Thoracic aorta (tissue), 2 donors: ENCODE data around the gene WFDC11. TPM values are rescaled to one million over a fixed set of nuclear protein-coding genes. Genes with fewer than 3 reads are reported as not detected.
"Not testable (repeated sequence)": the region's sequence is repeated elsewhere in the genome, so short reads cannot be mapped to it uniquely, and the experiment has no call there.

Experiments
- ATAC-seq: fragments of 150-250 bp; one replicate; pipeline ENCODE4 v1.8.0; 2017; ENCODE audit warnings: low read depth; ENCODE audit not compliant: insufficient number of reproducible peaks, low FRiP score
- DNase-seq: peaks from one replicate; pipeline ENCODE4 v3.0.0-alpha.2; 2020; ENCODE audit warnings: low spot score
- H3K27ac ChIP-seq, 2 donors: fragments of 200-600 bp; sonication (generic); 1 replicate in 1 of 2; 2 replicates in 1 of 2; pipeline ENCODE4 v1.5.1; 2016; ENCODE audit warnings: mild to moderate bottlenecking in 2 of 2, moderate library complexity in 2 of 2
- H3K27me3 ChIP-seq: fragments of 200-600 bp; sonication (generic); replicated peaks from 2 replicates; pipeline ENCODE4 v1.6.0; 2016; ENCODE audit warnings: mild to moderate bottlenecking; ENCODE audit not compliant: insufficient read depth
- H3K36me3 ChIP-seq: fragments of 200-600 bp; sonication (generic); one replicate; pipeline ENCODE4 v1.5.1; 2016
- H3K4me1 ChIP-seq, 2 donors: fragments of 200-600 bp; sonication (generic); 1 replicate in 1 of 2; 2 replicates in 1 of 2; pipeline versions ENCODE4 v1.5.1 to v1.6.0; 2016; ENCODE audit warnings: low read depth in 2 of 2, mild to moderate bottlenecking in 1 of 2; ENCODE audit not compliant: control insufficient read depth in 1 of 2
- H3K4me3 ChIP-seq: fragments of 200-600 bp; sonication (generic); 2 replicates; pipeline ENCODE4 v1.5.1; 2016; ENCODE audit warnings: mild to moderate bottlenecking
- H3K9me3 ChIP-seq: fragments of 200-600 bp; sonication (generic); 2 replicates; pipeline ENCODE4 v1.5.1; 2016
- CTCF ChIP-seq: fragments of 200-600 bp; sonication (generic); IDR thresholded peaks from one replicate; pipeline ENCODE4 v1.5.1; 2019; ENCODE audit warnings: antibody characterized with exemption
- total RNA-seq, 2 donors: library from RNA; depleted of rRNA; stranded (reverse); fragments of >200 nt; gene quantifications; one replicate each; pipeline versions ENCODE4 v1.1.0 to v1.2.3, GENCODE V29; 2016

WFDC11 gene
- total RNA-seq, 2 donors from 2014 or later = not detected

GRCh38 chr20:45649312-45649863, 20.7 kb downstream of the WFDC11 start:
- Histone ChIP-seq H3K4me3 (no peak overlapping the region), H3K9me3 (no peaks in the 10 kb centered on the region), H3K27ac (no peak overlapping the region), H3K27me3 (no peaks in the 10 kb centered on the region), H3K4me1 (no peaks in the 10 kb centered on the region), H3K36me3 (no peaks in the 10 kb centered on the region)
- no peak for DNase-seq
- no peak for TF ChIP-seq CTCF
- ATAC-seq = no peak

- ATAC-seq = no peak
- H3K27me3 ChIP-seq = no peaks in the 10 kb centered on the region
These were observed 22.5 kb downstream of the WFDC11 start for GRCh38 chr20:45647441-45648050.

GRCh38 chr20:45646875-45647274, 23.2 kb downstream of the WFDC11 start:
- no peak for ATAC-seq
- Histone ChIP-seq H3K36me3 (no peaks in the 10 kb centered on the region), H3K4me3 (no peak overlapping the region), H3K9me3 (no peaks in the 10 kb centered on the region), H3K4me1 (no peaks in the 10 kb centered on the region), H3K27me3 (no peaks in the 10 kb centered on the region), H3K27ac (no peak overlapping the region)
- DNase-seq = no peak
- TF ChIP-seq CTCF = no peak

More at GRCh38 chr20:45647441-45648050, 22.5 kb downstream of the WFDC11 start:
- Histone ChIP-seq H3K27ac (no peak overlapping the region), H3K4me1 (no peaks in the 10 kb centered on the region), H3K9me3 (no peaks in the 10 kb centered on the region), H3K36me3 (no peaks in the 10 kb centered on the region), H3K4me3 (no peak overlapping the region)
- no peak for TF ChIP-seq CTCF
- DNase-seq = no peak

- H3K36me3 ChIP-seq, H3K27ac ChIP-seq, H3K4me1 ChIP-seq, DNase-seq, H3K9me3 ChIP-seq, H3K27me3 ChIP-seq, ATAC-seq, H3K4me3 ChIP-seq: not testable (repeated sequence)
These were observed 24.2 kb downstream of the WFDC11 start for GRCh38 chr20:45645869-45646268.

GRCh38 chr20:45641076-45641475, 29.0 kb downstream of the WFDC11 start:
- H3K27ac ChIP-seq = not testable (repeated sequence)

GRCh38 chr20:45639687-45640086, 30.4 kb downstream of the WFDC11 start:
- H3K9me3 ChIP-seq = no peaks in the 10 kb centered on the region
- H3K36me3 ChIP-seq = no peaks in the 10 kb centered on the region
- no peaks in the 10 kb centered on the region for H3K27me3 ChIP-seq
- no peak overlapping the region for H3K27ac ChIP-seq
- DNase-seq (no peak), ATAC-seq (no peak)
- H3K4me3 ChIP-seq = no peak overlapping the region
- H3K4me1 ChIP-seq = no peaks in the 10 kb centered on the region
- no peak for TF ChIP-seq CTCF

More at GRCh38 chr20:45641076-45641475, 29.0 kb downstream of the WFDC11 start:
- not testable (repeated sequence) for H3K4me3 ChIP-seq, H3K27me3 ChIP-seq, ATAC-seq, H3K9me3 ChIP-seq, H3K36me3 ChIP-seq, DNase-seq, H3K4me1 ChIP-seq
